HT1080 (cell line): ENCODE measurements around the gene APBB2. TPM values are rescaled to one million over a fixed set of nuclear protein-coding genes. Genes with fewer than 3 reads are reported as not detected.
"Not testable (repeated sequence)": the region's sequence is repeated elsewhere in the genome, so short reads cannot be mapped to it uniquely, and the experiment has no call there.

Source experiments
- DNase-seq: peaks from one replicate; pipeline ENCODE4 v3.0.0-alpha.2; 2015; ENCODE audit warnings: low read depth
- total RNA-seq: library from RNA; depleted of rRNA; stranded (reverse); fragments of >200 nt; shearing (Covaris generic); gene quantifications from 2 replicates; pipeline ENCODE4 v1.2.3, GENCODE V29; 2014

Gene APBB2
- total RNA-seq, 1 experiment from 2014 or later: 50.4 TPM

GRCh38 chr4:41160012-41160789, 54.1 kb downstream of the APBB2 start:
- peak; percentile 99 for DNase-seq

- no peak for DNase-seq
These were observed 55.6 kb downstream of the APBB2 start for GRCh38 chr4:41158756-41159155.

- no peak for DNase-seq
These were observed 56.1 kb downstream of the APBB2 start for GRCh38 chr4:41158274-41158673.

- no peak for DNase-seq
These were observed 57.3 kb downstream of the APBB2 start for GRCh38 chr4:41157009-41157408.

GRCh38 chr4:41156574-41156973, 57.8 kb downstream of the APBB2 start:
- DNase-seq: peak; percentile 77

- no peak for DNase-seq
These were observed 59.0 kb downstream of the APBB2 start for GRCh38 chr4:41155194-41155830.

GRCh38 chr4:41154814-41155177, 59.5 kb downstream of the APBB2 start:
- no peak for DNase-seq

GRCh38 chr4:41154010-41154813, 60.1 kb downstream of the APBB2 start:
- no peak for DNase-seq

- DNase-seq: no peak
These were observed 63.9 kb downstream of the APBB2 start for GRCh38 chr4:41150401-41150800.

GRCh38 chr4:41149568-41149967, 64.8 kb downstream of the APBB2 start:
- DNase-seq: not testable (repeated sequence)

GRCh38 chr4:41148931-41149330, 65.4 kb downstream of the APBB2 start:
- no peak for DNase-seq

- no peak for DNase-seq
These were observed 66.0 kb downstream of the APBB2 start for GRCh38 chr4:41148292-41148691.

- not testable (repeated sequence) for DNase-seq
These were observed 66.8 kb downstream of the APBB2 start for GRCh38 chr4:41147570-41147969.

- no peak for DNase-seq
These were observed 67.4 kb downstream of the APBB2 start for GRCh38 chr4:41146716-41147506.

GRCh38 chr4:41146196-41146595, 68.1 kb downstream of the APBB2 start:
- DNase-seq: no peak

GRCh38 chr4:41145571-41146078, 68.7 kb downstream of the APBB2 start:
- DNase-seq: peak; percentile 70

- no peak for DNase-seq
These were observed 69.5 kb downstream of the APBB2 start for GRCh38 chr4:41144812-41145211.

GRCh38 chr4:41144040-41144379, 70.3 kb downstream of the APBB2 start:
- DNase-seq: no peak

- peak; percentile 71 for DNase-seq
These were observed 70.9 kb downstream of the APBB2 start for GRCh38 chr4:41143311-41144039.
